PC-9 (cell line): ENCODE measurements around the gene PLEKHH1.

Experiments used
- EZH2 ChIP-seq: fragments of 200-600 bp; sonication (generic); IDR thresholded peaks from 2 replicates; pipeline ENCODE4 v1.8.0; 2017; ENCODE audit warnings: antibody characterized with exemption, low read depth
- TF ChIP-seq, protein P1 (sequence below): fragments of 200-600 bp; sonication (generic); conservative IDR thresholded peaks from 2 replicates; pipeline ENCODE4 v1.6.1; 2017; ENCODE audit warnings: mixed run types, antibody characterized with exemption, mild to moderate bottlenecking, moderate library complexity

DNA sequence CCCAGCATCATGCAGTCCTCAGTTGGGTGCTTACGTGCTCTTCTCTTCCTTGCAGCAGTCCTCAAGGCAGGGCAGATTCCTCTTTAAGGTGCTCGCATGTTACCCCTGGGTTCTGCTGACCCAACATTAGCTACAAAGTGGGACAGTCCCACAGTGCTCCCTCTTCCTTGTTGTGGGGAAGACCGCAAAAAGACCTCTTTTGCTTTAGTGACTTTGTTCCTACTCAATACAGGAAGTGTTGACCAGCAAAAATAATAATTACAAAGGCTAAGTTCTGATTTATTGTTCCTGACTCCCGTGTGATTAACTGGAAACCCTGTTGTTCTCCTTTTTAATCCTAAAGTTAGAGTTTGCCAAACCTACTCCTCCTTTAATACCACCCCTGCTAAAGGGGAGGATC is 53.3 kb downstream of the PLEKHH1 start:
- TF ChIP-seq, protein P1, sequence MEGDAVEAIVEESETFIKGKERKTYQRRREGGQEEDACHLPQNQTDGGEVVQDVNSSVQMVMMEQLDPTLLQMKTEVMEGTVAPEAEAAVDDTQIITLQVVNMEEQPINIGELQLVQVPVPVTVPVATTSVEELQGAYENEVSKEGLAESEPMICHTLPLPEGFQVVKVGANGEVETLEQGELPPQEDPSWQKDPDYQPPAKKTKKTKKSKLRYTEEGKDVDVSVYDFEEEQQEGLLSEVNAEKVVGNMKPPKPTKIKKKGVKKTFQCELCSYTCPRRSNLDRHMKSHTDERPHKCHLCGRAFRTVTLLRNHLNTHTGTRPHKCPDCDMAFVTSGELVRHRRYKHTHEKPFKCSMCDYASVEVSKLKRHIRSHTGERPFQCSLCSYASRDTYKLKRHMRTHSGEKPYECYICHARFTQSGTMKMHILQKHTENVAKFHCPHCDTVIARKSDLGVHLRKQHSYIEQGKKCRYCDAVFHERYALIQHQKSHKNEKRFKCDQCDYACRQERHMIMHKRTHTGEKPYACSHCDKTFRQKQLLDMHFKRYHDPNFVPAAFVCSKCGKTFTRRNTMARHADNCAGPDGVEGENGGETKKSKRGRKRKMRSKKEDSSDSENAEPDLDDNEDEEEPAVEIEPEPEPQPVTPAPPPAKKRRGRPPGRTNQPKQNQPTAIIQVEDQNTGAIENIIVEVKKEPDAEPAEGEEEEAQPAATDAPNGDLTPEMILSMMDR: no peak
- TF ChIP-seq EZH2: no peak
